ENCODE measurements around the gene ENTPD1.
A peak's percentile ranks its signal among the peaks of the same experiment; 100 is the strongest.

Gene ENTPD1

GRCh38 chr10:95742962-95743535 is 12.9 kb upstream of the ENTPD1 start:
- peak overlapping the region; percentile 63 for H3K4me3 ChIP-seq (ENCODE audit: low read depth, low read length)
- DNase-seq (ENCODE audit: low read depth), result no peak
- TF ChIP-seq, protein P1, sequence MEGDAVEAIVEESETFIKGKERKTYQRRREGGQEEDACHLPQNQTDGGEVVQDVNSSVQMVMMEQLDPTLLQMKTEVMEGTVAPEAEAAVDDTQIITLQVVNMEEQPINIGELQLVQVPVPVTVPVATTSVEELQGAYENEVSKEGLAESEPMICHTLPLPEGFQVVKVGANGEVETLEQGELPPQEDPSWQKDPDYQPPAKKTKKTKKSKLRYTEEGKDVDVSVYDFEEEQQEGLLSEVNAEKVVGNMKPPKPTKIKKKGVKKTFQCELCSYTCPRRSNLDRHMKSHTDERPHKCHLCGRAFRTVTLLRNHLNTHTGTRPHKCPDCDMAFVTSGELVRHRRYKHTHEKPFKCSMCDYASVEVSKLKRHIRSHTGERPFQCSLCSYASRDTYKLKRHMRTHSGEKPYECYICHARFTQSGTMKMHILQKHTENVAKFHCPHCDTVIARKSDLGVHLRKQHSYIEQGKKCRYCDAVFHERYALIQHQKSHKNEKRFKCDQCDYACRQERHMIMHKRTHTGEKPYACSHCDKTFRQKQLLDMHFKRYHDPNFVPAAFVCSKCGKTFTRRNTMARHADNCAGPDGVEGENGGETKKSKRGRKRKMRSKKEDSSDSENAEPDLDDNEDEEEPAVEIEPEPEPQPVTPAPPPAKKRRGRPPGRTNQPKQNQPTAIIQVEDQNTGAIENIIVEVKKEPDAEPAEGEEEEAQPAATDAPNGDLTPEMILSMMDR (IDR thresholded peaks at IDR 0.05; ENCODE audit: insufficient read depth, low read depth, low read length, missing control alignments), result no peak

- no peak overlapping the region for H3K4me3 ChIP-seq (ENCODE audit: low read depth, low read length)
- TF ChIP-seq, protein P1 (IDR thresholded peaks at IDR 0.05; ENCODE audit: insufficient read depth, low read depth, low read length, missing control alignments), result no peak
- DNase-seq (ENCODE audit: low read depth), result no peak
These were observed 10.5 kb upstream of the ENTPD1 start for GRCh38 chr10:95745501-95745900.

DNA sequence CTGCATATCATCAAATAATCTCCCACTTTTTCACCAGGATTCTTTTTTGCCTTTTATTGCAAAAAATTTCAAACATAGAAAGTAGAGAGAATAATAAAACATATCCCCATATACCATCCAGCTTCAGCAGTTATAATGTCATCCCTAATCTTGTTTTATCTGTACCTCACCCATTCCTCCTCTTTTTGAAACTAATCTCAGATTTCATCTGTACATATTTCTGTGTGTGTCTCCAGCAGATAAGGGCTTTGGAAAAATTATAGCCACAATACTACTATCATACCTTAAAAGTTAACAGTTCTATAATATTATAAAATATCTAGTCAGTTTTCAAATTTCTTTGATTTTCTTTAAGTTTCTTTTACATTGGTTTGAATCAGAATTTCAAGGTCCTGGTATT is 7.6 kb upstream of the ENTPD1 start:
- no peak overlapping the region for H3K4me3 ChIP-seq (ENCODE audit: low read depth, low read length)
- no peak for DNase-seq (ENCODE audit: low read depth)
- TF ChIP-seq, protein P1 (IDR thresholded peaks at IDR 0.05; ENCODE audit: insufficient read depth, low read depth, low read length, missing control alignments), result no peak

- peak; percentile 96 for DNase-seq (ENCODE audit: low read depth)
- TF ChIP-seq, protein P1 (IDR thresholded peaks at IDR 0.05; ENCODE audit: insufficient read depth, low read depth, low read length, missing control alignments), result no peak
- peak overlapping the region; percentile 99 for H3K4me3 ChIP-seq (ENCODE audit: low read depth, low read length)
These were observed 405 bp upstream of the ENTPD1 start for GRCh38 chr10:95755511-95756004.

DNA sequence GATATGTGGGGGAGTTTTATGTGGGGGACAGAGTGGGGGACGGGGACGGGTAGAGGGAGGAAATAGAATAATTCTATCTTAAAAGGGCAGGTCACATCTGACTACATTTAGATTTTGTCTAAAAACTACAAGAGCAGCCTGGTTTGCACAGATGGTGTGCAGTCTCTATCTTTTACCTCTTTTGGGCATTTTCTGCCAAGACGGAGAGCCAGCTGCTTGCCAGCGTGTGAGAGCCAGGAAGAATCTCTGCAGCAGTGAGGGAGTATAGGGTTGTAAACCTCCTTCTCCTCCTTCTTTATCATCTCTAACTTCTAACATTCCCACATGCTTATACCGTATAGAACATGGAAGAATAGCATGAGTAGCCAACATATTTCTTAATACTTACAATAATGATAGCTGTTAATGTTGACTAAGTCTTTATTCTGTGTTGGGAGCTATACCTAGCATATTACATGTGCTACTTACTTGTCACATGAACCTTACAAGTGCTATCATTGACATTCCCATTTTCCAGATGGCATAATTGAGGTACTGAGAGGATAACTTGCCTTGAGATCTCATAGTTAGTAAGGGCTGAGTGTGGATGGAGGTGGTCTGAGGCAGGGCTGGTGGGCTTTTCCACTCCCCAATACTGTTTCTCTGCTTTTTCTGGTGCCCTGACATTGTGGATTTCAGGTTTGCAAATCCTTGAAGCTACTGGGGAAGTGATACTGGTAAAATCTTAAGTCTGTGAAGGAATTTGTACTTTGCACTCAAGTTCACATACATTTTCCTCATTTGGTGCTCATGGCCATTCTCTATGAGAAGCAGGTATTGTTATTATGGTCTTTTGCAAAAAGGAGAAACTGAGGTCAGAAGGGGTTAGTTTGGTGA is 1.1 kb downstream of the ENTPD1 start:
- peak; percentile 46 for DNase-seq (ENCODE audit: low read depth)
- TF ChIP-seq, protein P1 (IDR thresholded peaks at IDR 0.05; ENCODE audit: insufficient read depth, low read depth, low read length, missing control alignments), result no peak
- peak overlapping the region; percentile 99 for H3K4me3 ChIP-seq (ENCODE audit: low read depth, low read length)

- H3K4me3 ChIP-seq (ENCODE audit: low read depth, low read length), result peak overlapping the region; percentile 99
- TF ChIP-seq, protein P1 (IDR thresholded peaks at IDR 0.05; ENCODE audit: insufficient read depth, low read depth, low read length, missing control alignments), result no peak
- peak; percentile 93 for DNase-seq (ENCODE audit: low read depth)
These were observed 2.5 kb downstream of the ENTPD1 start for GRCh38 chr10:95758351-95759025.
